Esophagus squamous epithelium (tissue), 5 donors: ENCODE results near the gene VAT1L. TPM values are rescaled to one million over a fixed set of nuclear protein-coding genes. Genes with fewer than 3 reads are reported as not detected.

Source experiments
- DNase-seq: peaks from one replicate; lab custom pipeline; 2025; lab: John Stamatoyannopoulos, UW
- H3K27ac ChIP-seq, 4 donors: fragments of 200-600 bp; sonication (generic); one replicate each; pipeline ENCODE4 v1.5.1; 2016 to 2019; ENCODE audit warnings: mild to moderate bottlenecking in 1 of 4
- H3K27me3 ChIP-seq, 4 donors: fragments of 200-600 bp; sonication (generic); 1 replicate in 3 of 4; 2 replicates in 1 of 4; pipeline versions ENCODE4 v1.5.1 to v1.6.0; 2017 to 2021; ENCODE audit warnings: antibody characterized with exemption in 1 of 4
- H3K36me3 ChIP-seq, 3 donors: fragments of 200-600 bp; sonication (generic); one replicate each; pipeline ENCODE4 v1.5.1; 2016 to 2019
- H3K4me1 ChIP-seq, 3 donors: fragments of 200-600 bp; sonication (generic); one replicate each; pipeline ENCODE4 v1.5.1; 2017 to 2019
- H3K4me3 ChIP-seq, 4 donors: fragments of 200-600 bp; sonication (generic); 1 replicate in 3 of 4; 2 replicates in 1 of 4; pipeline ENCODE4 v1.5.1; 2016 to 2019; ENCODE audit warnings: mild to moderate bottlenecking in 2 of 4, moderate library complexity in 1 of 4
- H3K9me3 ChIP-seq, 3 donors: fragments of 200-600 bp; sonication (generic); one replicate each; pipeline ENCODE4 v1.5.1; 2016 to 2019
- POLR2A ChIP-seq, 4 donors: fragments of 450-650 bp; IDR thresholded peaks; one replicate each; pipeline ENCODE4 v1.6.1; 2017; ENCODE audit warnings: antibody characterized with exemption in 4 of 4, mild to moderate bottlenecking in 4 of 4, moderate library complexity in 3 of 4
- WGBS, 2 donors: methylation state at CpG; one replicate each; pipeline ENCODE4 v1.1.5; 2018; 5-methylcytosine and 5-hydroxymethylcytosine counted together
- intact Hi-C: fragments of 100-400 bp; cut with DNase I; formaldehyde crosslinking; loops from one replicate; pipeline ENCODE4 v1.15.0; 2022
- total RNA-seq, 4 donors: library from RNA; depleted of rRNA; stranded (reverse); fragments of >200 nt; gene quantifications; one replicate each; pipeline ENCODE4 v1.1.0, GENCODE V29; 2016
- TF ChIP-seq, protein P1 (sequence below), 6 experiments: fragments of 450-650 bp in 4 of 6; fragments of 200-600 bp in 2 of 6; sonication (generic) in 2 of 6; IDR thresholded peaks; one replicate each; pipeline ENCODE4 v1.5.1; 2016 to 2019; ENCODE audit warnings: antibody characterized with exemption in 6 of 6, mild to moderate bottlenecking in 4 of 6, moderate library complexity in 4 of 6
- donor health status: DM: yes; HTN: yes; CAD: no.

VAT1L gene
- total RNA-seq, 4 donors from 2014 or later: 0.56 TPM; not detected in 3

- Histone ChIP-seq H3K4me3 (no peak overlapping the region), H3K27ac (no peak overlapping the region), H3K9me3 (no peaks in the 10 kb centered on the region), H3K27me3 (peaks cover 13 to 46% (median 15%) of the 10 kb centered on the region in 4 donors), H3K4me1 (peaks cover 6 to 11% (median 7%) of the 10 kb centered on the region in 3 donors), H3K36me3 (no peaks in the 10 kb centered on the region)
- WGBS, 2 donors: 57 to 66% methylated on average over 2 of the region's 2 CpGs
- intact Hi-C loops: no loop called here
- no peak for TF ChIP-seq POLR2A (IDR thresholded peaks at IDR 0.05)
- TF ChIP-seq, protein P1, sequence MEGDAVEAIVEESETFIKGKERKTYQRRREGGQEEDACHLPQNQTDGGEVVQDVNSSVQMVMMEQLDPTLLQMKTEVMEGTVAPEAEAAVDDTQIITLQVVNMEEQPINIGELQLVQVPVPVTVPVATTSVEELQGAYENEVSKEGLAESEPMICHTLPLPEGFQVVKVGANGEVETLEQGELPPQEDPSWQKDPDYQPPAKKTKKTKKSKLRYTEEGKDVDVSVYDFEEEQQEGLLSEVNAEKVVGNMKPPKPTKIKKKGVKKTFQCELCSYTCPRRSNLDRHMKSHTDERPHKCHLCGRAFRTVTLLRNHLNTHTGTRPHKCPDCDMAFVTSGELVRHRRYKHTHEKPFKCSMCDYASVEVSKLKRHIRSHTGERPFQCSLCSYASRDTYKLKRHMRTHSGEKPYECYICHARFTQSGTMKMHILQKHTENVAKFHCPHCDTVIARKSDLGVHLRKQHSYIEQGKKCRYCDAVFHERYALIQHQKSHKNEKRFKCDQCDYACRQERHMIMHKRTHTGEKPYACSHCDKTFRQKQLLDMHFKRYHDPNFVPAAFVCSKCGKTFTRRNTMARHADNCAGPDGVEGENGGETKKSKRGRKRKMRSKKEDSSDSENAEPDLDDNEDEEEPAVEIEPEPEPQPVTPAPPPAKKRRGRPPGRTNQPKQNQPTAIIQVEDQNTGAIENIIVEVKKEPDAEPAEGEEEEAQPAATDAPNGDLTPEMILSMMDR (IDR thresholded peaks at IDR 0.05): no peak
- DNase-seq: no peak
These were observed 5.1 kb downstream of the VAT1L start for GRCh38 chr16:77793417-77793816.

- Histone ChIP-seq H3K27me3 (peaks cover 2 to 35% (median 3%) of the 10 kb centered on the region in 4 donors), H3K4me3 (no peak overlapping the region), H3K4me1 (no peaks in the 10 kb centered on the region), H3K9me3 (no peaks in the 10 kb centered on the region), H3K36me3 (no peaks in the 10 kb centered on the region), H3K27ac (no peak overlapping the region)
- WGBS, 2 donors: 73 to 78% methylated on average over 3 of the region's 3 CpGs
- no peak for DNase-seq
- no peak for TF ChIP-seq POLR2A (IDR thresholded peaks at IDR 0.05)
- TF ChIP-seq, protein P1 (IDR thresholded peaks at IDR 0.05): no peak
- intact Hi-C loops: no loop called here
These were observed 6.2 kb downstream of the VAT1L start for GRCh38 chr16:77794586-77794985.

- H3K27me3 ChIP-seq: peaks cover 0 to 6% (median 0%) of the 10 kb centered on the region in 4 donors
- TF ChIP-seq, protein P1 (IDR thresholded peaks at IDR 0.05): no peak
- no peak for TF ChIP-seq POLR2A (IDR thresholded peaks at IDR 0.05)
- H3K27ac ChIP-seq: no peak overlapping the region
- H3K36me3 ChIP-seq: no peaks in the 10 kb centered on the region
- no peaks in the 10 kb centered on the region for H3K4me1 ChIP-seq
- intact Hi-C loops: no loop called here
- no peak for DNase-seq
- 84 to 88% methylated on average over 8 of the region's 8 CpGs for WGBS, 2 donors
- H3K4me3 ChIP-seq: no peak overlapping the region
- no peaks in the 10 kb centered on the region for H3K9me3 ChIP-seq
These were observed 13.5 kb downstream of the VAT1L start for GRCh38 chr16:77801817-77802216.

DNA sequence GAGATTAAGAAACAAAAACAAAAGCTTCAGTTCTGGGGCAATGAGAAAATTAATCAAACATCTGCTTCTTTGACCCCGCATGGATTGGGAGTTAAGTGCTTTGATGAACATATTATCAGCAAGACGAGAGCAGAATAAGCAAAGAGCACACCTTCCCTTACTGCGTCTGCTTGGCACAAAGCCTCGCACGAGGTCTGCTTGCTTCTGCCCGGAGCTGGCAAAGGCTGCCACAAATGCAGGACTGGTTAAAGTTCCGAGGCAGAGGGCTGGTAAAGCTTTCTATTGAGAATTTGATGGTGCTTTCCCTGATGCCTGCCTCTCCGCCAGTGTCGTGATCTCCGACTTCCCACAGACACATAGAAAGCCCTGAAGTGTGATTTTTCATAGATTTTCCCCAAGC lies 17.0 kb downstream of the VAT1L start:
- H3K27ac ChIP-seq: no peak overlapping the region
- H3K9me3 ChIP-seq: no peaks in the 10 kb centered on the region
- no peak for DNase-seq
- H3K4me3 ChIP-seq: no peak overlapping the region
- H3K4me1 ChIP-seq: no peaks in the 10 kb centered on the region
- H3K27me3 ChIP-seq: peaks cover 0 to 12% (median 0%) of the 10 kb centered on the region in 4 donors
- TF ChIP-seq, protein P1 (IDR thresholded peaks at IDR 0.05): no peak
- no peaks in the 10 kb centered on the region for H3K36me3 ChIP-seq
- 23 to 52% methylated on average over 10 of the region's 10 CpGs for WGBS, 2 donors
- intact Hi-C loops: no loop called here

DNA sequence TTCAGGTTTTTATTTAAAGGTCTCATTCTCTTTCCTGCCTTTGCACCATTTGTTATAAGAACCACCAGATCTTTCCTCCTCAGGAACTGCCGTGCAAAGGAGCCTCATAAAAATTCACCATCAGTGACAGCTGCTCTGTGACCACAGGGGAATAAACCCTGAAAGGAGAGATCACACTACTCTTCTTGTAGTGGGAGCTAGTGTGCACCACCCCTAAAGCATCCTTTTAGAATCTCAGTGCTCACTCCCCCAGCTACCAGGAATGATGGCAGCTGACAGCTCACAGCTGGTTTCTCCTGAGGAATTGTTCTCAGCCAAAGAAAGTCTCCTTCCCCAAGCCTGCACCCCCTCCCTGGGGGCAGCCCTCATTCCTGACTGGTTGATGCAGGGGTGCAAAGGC lies 18.7 kb downstream of the VAT1L start:
- Histone ChIP-seq H3K36me3 (no peaks in the 10 kb centered on the region), H3K9me3 (no peaks in the 10 kb centered on the region), H3K27me3 (peaks cover 0 to 12% (median 0%) of the 10 kb centered on the region in 4 donors), H3K27ac (no peak overlapping the region), H3K4me3 (no peak overlapping the region), H3K4me1 (no peaks in the 10 kb centered on the region)
- DNase-seq: no peak
- intact Hi-C loops: no loop called here
- TF ChIP-seq POLR2A (IDR thresholded peaks at IDR 0.05): no peak
- TF ChIP-seq, protein P1 (IDR thresholded peaks at IDR 0.05): no peak
- WGBS, 2 donors: 67 to 84% methylated on average over 1 of the region's 1 CpG
